Activated naive CD4-positive, alpha-beta T cell treated with anti-CD3 and anti-CD28 coated beads, Interleukin-2, amount 50 U/mL, for 16 hours (primary cell): Measurements from ENCODE around the gene MMD.

Source experiments
- DNase-seq: peaks from one replicate; pipeline ENCODE4 v3.0.0-alpha.2; 2020

MMD gene

GRCh38 chr17:55344514-55344997, 77.1 kb downstream of the MMD start:
- DNase-seq, result no peak

- DNase-seq, result no peak
Measured at GRCh38 chr17:55343900-55344513, 77.6 kb downstream of the MMD start.

- DNase-seq, result no peak
Measured at GRCh38 chr17:55342800-55343585, 78.6 kb downstream of the MMD start.
